ENCODE results near the gene SPAG8.

- TF ChIP-seq EZH2 (optimal IDR thresholded peaks at IDR 0.05; ENCODE audit: low read depth, low read length) (no peak), CTCF (IDR thresholded peaks at IDR 0.05; ENCODE audit: low read length) (no peak)
These were observed 19.2 kb downstream of the SPAG8 start for GRCh38 chr9:35792826-35793225.

All from MM.1S (cell line).